Stimulated activated CD4-positive, alpha-beta T cell treated with anti-CD3 and anti-CD28 coated beads, Interleukin-15, amount 100 ng/mL, for 1 hour (primary cell): ENCODE data around the gene STBD1.
"Not testable (repeated sequence)": the region's sequence is repeated elsewhere in the genome, so short reads cannot be mapped to it uniquely, and the experiment has no call there.

Experiments
- DNase-seq, 2 donors: peaks; one replicate each; pipeline ENCODE4 v3.0.0-alpha.2; 2020; ENCODE audit warnings: low read depth in 1 of 2, low spot score in 1 of 2

Gene STBD1

GRCh38 chr4:76315267-76315918, 8.9 kb downstream of the STBD1 start:
- no peak for DNase-seq

GRCh38 chr4:76316131-76316530, 9.6 kb downstream of the STBD1 start:
- DNase-seq, result no peak

GRCh38 chr4:76322236-76322635, 15.7 kb downstream of the STBD1 start:
- DNase-seq, result no peak

- no peak for DNase-seq
Measured at GRCh38 chr4:76325072-76325471, 18.5 kb downstream of the STBD1 start.

GRCh38 chr4:76326515-76326914, 20.0 kb downstream of the STBD1 start:
- no peak for DNase-seq

- no peak for DNase-seq
Measured at GRCh38 chr4:76334885-76335284, 28.4 kb downstream of the STBD1 start.

- no peak for DNase-seq
Measured at GRCh38 chr4:76339364-76339763, 32.8 kb downstream of the STBD1 start.

- DNase-seq, result no peak
Measured at GRCh38 chr4:76341063-76341462, 34.5 kb downstream of the STBD1 start.

GRCh38 chr4:76342191-76342590, 35.7 kb downstream of the STBD1 start:
- no peak for DNase-seq

GRCh38 chr4:76342803-76343202, 36.3 kb downstream of the STBD1 start:
- DNase-seq, result no peak

- DNase-seq, result no peak
Measured at GRCh38 chr4:76354517-76355473, 48.3 kb downstream of the STBD1 start.

- DNase-seq, result no peak
Measured at GRCh38 chr4:76357981-76358380, 51.4 kb downstream of the STBD1 start.

GRCh38 chr4:76359881-76360466, 53.4 kb downstream of the STBD1 start:
- DNase-seq, result not testable (repeated sequence)
